ENCODE measurements around the gene SH3BP2. TPM values are rescaled to one million over a fixed set of nuclear protein-coding genes. Genes with fewer than 3 reads are reported as not detected.

Gene SH3BP2
- polyA plus RNA-seq, 1 of the 3 experiments (the other 2 are of a cell fraction) = 25.2 TPM

GRCh38 chr4:2804449-2804972, 11.6 kb downstream of the SH3BP2 start:
- Histone ChIP-seq H2AFZ (ENCODE audit: low read depth) (no peak overlapping the region), H3K4me1 (ENCODE audit: control insufficient read depth in 1 of 2, insufficient read depth in 2 of 2, low read depth in 1 of 2, low read length in 1 of 2) (peaks cover 0 to 50% of the 10 kb centered on the region in 2 experiments; a peak in 1 of 4 replicates), H3K79me2 (ENCODE audit: insufficient read depth) (no peaks in the 10 kb centered on the region), H3K4me2 (no peak overlapping the region), H3K36me3 (replicated peaks in 1 of 2; ENCODE audit: control insufficient read depth in 1 of 2, insufficient read depth in 2 of 2, low read length in 1 of 2) (no peaks in the 10 kb centered on the region), H3F3A (replicated peaks; ENCODE audit: insufficient read depth) (peaks cover 4% of the 10 kb centered on the region), H3K9ac (no peak overlapping the region), H3K4me3 (ENCODE audit: low read depth in 2 of 2, low read length in 1 of 2) (no peak overlapping the region), H3K9me2 (no peaks in the 10 kb centered on the region), H3K9me3 (no peaks in the 10 kb centered on the region), H3K27me3 (ENCODE audit: insufficient read depth) (no peaks in the 10 kb centered on the region), H4K20me1 (ENCODE audit: insufficient read depth) (no peaks in the 10 kb centered on the region), H3K27ac (ENCODE audit: low read depth in 2 of 2, low read length in 1 of 2) (no peak overlapping the region; a peak in 1 of 4 replicates)
- no peak for TF ChIP-seq FOXJ3 (CRISPR knock-in tag; IDR thresholded peaks at IDR 0.05)
- TF ChIP-seq MEF2A (IDR thresholded peaks at IDR 0.05; ENCODE audit: borderline replicate concordance, low read depth) = no peak
- TF ChIP-seq RXRA (IDR thresholded peaks at IDR 0.05; ENCODE audit: borderline replicate concordance, low read depth) = no peak
- TF ChIP-seq RAD21 (IDR thresholded peaks at IDR 0.05; ENCODE audit: low read length) = no peak
- TF ChIP-seq NRF1 (IDR thresholded peaks at IDR 0.05; ENCODE audit: low read depth, low read length) = no peak
- no peak for TF ChIP-seq JUND (IDR thresholded peaks at IDR 0.05)
- TF ChIP-seq GABPA (IDR thresholded peaks at IDR 0.05; ENCODE audit: low read depth) = no peak
- no peak for TF ChIP-seq POLR2AphosphoS5 (IDR thresholded peaks at IDR 0.05; ENCODE audit: low read depth, low read length)
- TF ChIP-seq RFX5 (IDR thresholded peaks at IDR 0.05; ENCODE audit: low read length) = no peak
- no peak for TF ChIP-seq TAF1 (IDR thresholded peaks at IDR 0.05; ENCODE audit: borderline replicate concordance, low read depth, low read length)
- no peak for TF ChIP-seq EP300 (IDR thresholded peaks at IDR 0.05; ENCODE audit: borderline replicate concordance in 1 of 2, low read depth in 1 of 2, low read length in 1 of 2)
- WGBS (ENCODE audit: low lambda C conversion rate) = 99% methylated on average over 9 of the region's 10 CpGs
- DNase-seq = no peak
- CTCF ChIA-PET = no interaction called here
- POLR2A ChIA-PET = no interaction called here

- Histone ChIP-seq H3K79me2 (ENCODE audit: insufficient read depth) (no peaks in the 10 kb centered on the region), H3K4me1 (ENCODE audit: control insufficient read depth in 1 of 2, insufficient read depth in 2 of 2, low read depth in 1 of 2, low read length in 1 of 2) (peaks cover 0 to 50% of the 10 kb centered on the region in 2 experiments; a peak in 1 of 4 replicates), H3K27me3 (ENCODE audit: insufficient read depth) (no peaks in the 10 kb centered on the region), H3K9ac (no peak overlapping the region), H2AFZ (ENCODE audit: low read depth) (no peak overlapping the region), H3K9me2 (no peaks in the 10 kb centered on the region), H4K20me1 (ENCODE audit: insufficient read depth) (no peaks in the 10 kb centered on the region), H3K4me3 (ENCODE audit: low read depth in 2 of 2, low read length in 1 of 2) (no peak overlapping the region), H3K4me2 (no peak overlapping the region), H3K27ac (ENCODE audit: low read depth in 2 of 2, low read length in 1 of 2) (no peak overlapping the region; a peak in 1 of 4 replicates), H3K9me3 (no peaks in the 10 kb centered on the region), H3K36me3 (replicated peaks in 1 of 2; ENCODE audit: control insufficient read depth in 1 of 2, insufficient read depth in 2 of 2, low read length in 1 of 2) (no peaks in the 10 kb centered on the region), H3F3A (replicated peaks; ENCODE audit: insufficient read depth) (peaks cover 4% of the 10 kb centered on the region)
- CTCF ChIA-PET = no interaction called here
- no peak for DNase-seq
- POLR2A ChIA-PET = no interaction called here
- TF ChIP-seq CHD2 (IDR thresholded peaks at IDR 0.05; ENCODE audit: low read length, partially characterized antibody) (no peak), YY1 (IDR thresholded peaks at IDR 0.05; ENCODE audit: low read depth) (no peak), RXRA (IDR thresholded peaks at IDR 0.05; ENCODE audit: borderline replicate concordance, low read depth) (no peak), JUND (IDR thresholded peaks at IDR 0.05) (no peak), MEF2A (IDR thresholded peaks at IDR 0.05; ENCODE audit: borderline replicate concordance, low read depth) (no peak), FOXJ3 (CRISPR knock-in tag; IDR thresholded peaks at IDR 0.05) (no peak), NFIC (IDR thresholded peaks at IDR 0.05; ENCODE audit: borderline replicate concordance) (no peak), POLR2AphosphoS5 (IDR thresholded peaks at IDR 0.05; ENCODE audit: low read depth, low read length) (no peak), RCOR1 (IDR thresholded peaks at IDR 0.05; ENCODE audit: low read length) (no peak), SIN3A (IDR thresholded peaks at IDR 0.05; ENCODE audit: borderline replicate concordance, low read depth, low read length) (no peak), EP300 (IDR thresholded peaks at IDR 0.05; ENCODE audit: borderline replicate concordance in 1 of 2, low read depth in 1 of 2, low read length in 1 of 2) (no peak), FOXM1 (IDR thresholded peaks at IDR 0.05; ENCODE audit: low read depth) (no peak)
- 100% methylated on average over 1 of the region's 13 CpGs for WGBS (ENCODE audit: low lambda C conversion rate)
Measured at GRCh38 chr4:2804973-2805501, 12.2 kb downstream of the SH3BP2 start.

Data from SK-N-SH (cell line).